MM.1S (cell line): ENCODE data around the gene OLIG1.
A peak's percentile ranks its signal among the peaks of the same experiment; 100 is the strongest.

Source experiments
- DNase-seq: peaks from one replicate; pipeline ENCODE4 v3.0.0-alpha.2; 2015
- H2AFZ ChIP-seq: fragments of 300-600 bp; sonication (generic); 2 replicates; pipeline ENCODE4 v1.6.0; 2016; ENCODE audit warnings: antibody characterized with exemption, low read length
- H3F3A ChIP-seq: fragments of 300-600 bp; sonication (generic); 2 replicates; pipeline ENCODE4 v1.6.1; 2016; ENCODE audit warnings: mild to moderate bottlenecking, antibody characterized with exemption, low read length, moderate library complexity, mixed read lengths; ENCODE audit not compliant: insufficient read depth
- H3K27ac ChIP-seq: fragments of 300-600 bp; sonication (generic); 2 replicates; pipeline ENCODE4 v1.5.1; 2016; ENCODE audit warnings: mild to moderate bottlenecking, low read length
- H3K27me3 ChIP-seq: fragments of 300-600 bp; sonication (generic); replicated peaks from 2 replicates; pipeline ENCODE4 v1.6.0; 2016; ENCODE audit warnings: low read length; ENCODE audit not compliant: insufficient read depth
- H3K36me3 ChIP-seq: fragments of 300-600 bp; sonication (generic); replicated peaks from 2 replicates; pipeline ENCODE4 v1.6.1; 2016; ENCODE audit warnings: mild to moderate bottlenecking, low read length, mixed read lengths; ENCODE audit not compliant: insufficient read depth
- H3K4me1 ChIP-seq: fragments of 300-600 bp; sonication (generic); 2 replicates; pipeline ENCODE4 v1.6.1; 2016; ENCODE audit warnings: low read length, mixed read lengths
- H3K4me2 ChIP-seq: fragments of 300-600 bp; sonication (generic); 2 replicates; pipeline ENCODE4 v1.6.0; 2016; ENCODE audit warnings: low read depth, low read length
- H3K4me3 ChIP-seq: fragments of 300-600 bp; sonication (generic); 2 replicates; pipeline ENCODE4 v1.5.1; 2016; ENCODE audit warnings: low read length, mixed read lengths
- H3K79me2 ChIP-seq: fragments of 300-600 bp; sonication (generic); 2 replicates; pipeline ENCODE4 v1.6.1; 2016; ENCODE audit warnings: mixed run types, low read length, mixed read lengths
- H3K9ac ChIP-seq: fragments of 300-600 bp; sonication (generic); 2 replicates; pipeline ENCODE4 v1.6.1; 2016; ENCODE audit warnings: low read length, mixed read lengths
- H3K9me2 ChIP-seq: fragments of 300-600 bp; sonication (generic); replicated peaks from 2 replicates; pipeline ENCODE4 v1.6.1; 2016; ENCODE audit warnings: mild to moderate bottlenecking, low read length, mixed read lengths; ENCODE audit not compliant: insufficient read depth
- H3K9me3 ChIP-seq: fragments of 300-600 bp; sonication (generic); replicated peaks from 2 replicates; pipeline ENCODE4 v1.6.1; 2016; ENCODE audit warnings: mild to moderate bottlenecking, low read length, mixed read lengths; ENCODE audit not compliant: insufficient read depth
- H4K20me1 ChIP-seq: fragments of 300-600 bp; sonication (generic); 2 replicates; pipeline ENCODE4 v1.6.1; 2016; ENCODE audit warnings: mild to moderate bottlenecking, low read length, moderate library complexity, mixed read lengths; ENCODE audit not compliant: insufficient read depth
- EZH2 ChIP-seq: fragments of 300-600 bp; sonication (generic); optimal IDR thresholded peaks from 2 replicates; pipeline ENCODE3; 2017; ENCODE audit warnings: low read depth, mild to moderate bottlenecking, antibody characterized with exemption, low read length, mixed read lengths
- EZH2phosphoT487 ChIP-seq: fragments of 300-600 bp; sonication (generic); IDR thresholded peaks from 2 replicates; pipeline ENCODE4 v1.6.1; 2018; ENCODE audit warnings: antibody characterized with exemption, low read length
- TF ChIP-seq, protein P1 (sequence below): fragments of 300-600 bp; sonication (generic); IDR thresholded peaks from 2 replicates; pipeline ENCODE4 v1.5.1; 2016; ENCODE audit warnings: antibody characterized with exemption, low read length, mixed read lengths

The OLIG1 gene

GRCh38 chr21:33070998-33071769, 1.2 kb downstream of the OLIG1 start:
- Histone ChIP-seq H3K4me1 (peaks cover 5% of the 10 kb centered on the region; the same call in 1 of the 2 replicates), H3K9me3 (no peaks in the 10 kb centered on the region), H3K4me2 (peak overlapping the region; percentile 94), H2AFZ (peak overlapping the region; percentile 83), H3K9me2 (no peaks in the 10 kb centered on the region), H3K36me3 (no peaks in the 10 kb centered on the region), H3K9ac (peak overlapping the region; percentile 82), H3K4me3 (peak overlapping the region; percentile 74), H3K27ac (peak overlapping the region; percentile 70), H3K79me2 (no peaks in the 10 kb centered on the region), H4K20me1 (no peaks in the 10 kb centered on the region), H3F3A (peaks cover 9% of the 10 kb centered on the region; the same call in 1 of the 2 replicates), H3K27me3 (no peaks in the 10 kb centered on the region)
- TF ChIP-seq, protein P1, sequence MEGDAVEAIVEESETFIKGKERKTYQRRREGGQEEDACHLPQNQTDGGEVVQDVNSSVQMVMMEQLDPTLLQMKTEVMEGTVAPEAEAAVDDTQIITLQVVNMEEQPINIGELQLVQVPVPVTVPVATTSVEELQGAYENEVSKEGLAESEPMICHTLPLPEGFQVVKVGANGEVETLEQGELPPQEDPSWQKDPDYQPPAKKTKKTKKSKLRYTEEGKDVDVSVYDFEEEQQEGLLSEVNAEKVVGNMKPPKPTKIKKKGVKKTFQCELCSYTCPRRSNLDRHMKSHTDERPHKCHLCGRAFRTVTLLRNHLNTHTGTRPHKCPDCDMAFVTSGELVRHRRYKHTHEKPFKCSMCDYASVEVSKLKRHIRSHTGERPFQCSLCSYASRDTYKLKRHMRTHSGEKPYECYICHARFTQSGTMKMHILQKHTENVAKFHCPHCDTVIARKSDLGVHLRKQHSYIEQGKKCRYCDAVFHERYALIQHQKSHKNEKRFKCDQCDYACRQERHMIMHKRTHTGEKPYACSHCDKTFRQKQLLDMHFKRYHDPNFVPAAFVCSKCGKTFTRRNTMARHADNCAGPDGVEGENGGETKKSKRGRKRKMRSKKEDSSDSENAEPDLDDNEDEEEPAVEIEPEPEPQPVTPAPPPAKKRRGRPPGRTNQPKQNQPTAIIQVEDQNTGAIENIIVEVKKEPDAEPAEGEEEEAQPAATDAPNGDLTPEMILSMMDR: no peak
- TF ChIP-seq EZH2 (no peak), EZH2phosphoT487 (no peak)
- DNase-seq: peak; percentile 35

DNA sequence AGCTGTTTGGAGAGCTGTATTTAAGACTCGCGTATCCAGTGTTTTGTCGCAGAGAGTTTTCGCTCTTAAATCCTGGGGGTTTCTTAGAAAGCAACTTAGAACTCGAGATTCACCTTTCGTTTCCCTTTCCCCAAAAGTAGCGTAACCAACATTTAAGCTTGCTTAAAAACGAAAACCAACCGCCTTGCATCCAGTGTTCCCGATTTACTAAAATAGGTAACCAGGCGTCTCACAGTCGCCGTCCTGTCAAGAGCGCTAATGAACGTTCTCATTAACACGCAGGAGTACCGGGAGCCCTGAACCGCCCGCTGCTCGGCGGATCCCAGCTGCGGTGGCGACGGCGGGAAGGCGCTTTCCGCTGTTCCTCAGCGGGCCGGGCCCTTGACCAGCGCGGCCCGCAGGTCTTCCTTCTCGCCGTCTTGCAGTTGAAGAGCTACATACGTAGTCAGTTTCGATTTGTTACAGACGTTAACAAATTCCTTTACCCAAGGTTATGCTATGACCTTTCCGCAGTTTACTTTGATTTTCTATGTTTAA, 1.9 kb downstream of the OLIG1 start:
- H3K4me1 ChIP-seq: peaks cover 5% of the 10 kb centered on the region; the same call in 1 of the 2 replicates
- H2AFZ ChIP-seq: peak overlapping the region; percentile 83
- TF ChIP-seq EZH2: no peak
- H3K4me2 ChIP-seq: peak overlapping the region; percentile 94
- peaks cover 9% of the 10 kb centered on the region; the same call in 1 of the 2 replicates for H3F3A ChIP-seq
- peak overlapping the region; percentile 70 for H3K27ac ChIP-seq
- H3K4me3 ChIP-seq: peak overlapping the region; percentile 74
- H4K20me1 ChIP-seq: no peaks in the 10 kb centered on the region
- H3K79me2 ChIP-seq: no peaks in the 10 kb centered on the region
- H3K27me3 ChIP-seq: no peaks in the 10 kb centered on the region
- peak; percentile 66 for DNase-seq
- no peaks in the 10 kb centered on the region for H3K36me3 ChIP-seq
- H3K9me2 ChIP-seq: no peaks in the 10 kb centered on the region
- H3K9ac ChIP-seq: peak overlapping the region; percentile 82
- H3K9me3 ChIP-seq: no peaks in the 10 kb centered on the region

- H3K4me3 ChIP-seq: no peak overlapping the region
- H4K20me1 ChIP-seq: no peaks in the 10 kb centered on the region
- no peaks in the 10 kb centered on the region for H3K79me2 ChIP-seq
- TF ChIP-seq, protein P1: no peak
- no peak for TF ChIP-seq EZH2
- no peak for TF ChIP-seq EZH2phosphoT487
- H3K9me2 ChIP-seq: no peaks in the 10 kb centered on the region
- no peaks in the 10 kb centered on the region for H3K27me3 ChIP-seq
- no peaks in the 10 kb centered on the region for H3K36me3 ChIP-seq
- H3F3A ChIP-seq: peaks cover 11% of the 10 kb centered on the region
- peaks cover 13% of the 10 kb centered on the region for H3K4me1 ChIP-seq
- no peak for DNase-seq
- H3K9me3 ChIP-seq: no peaks in the 10 kb centered on the region
- no peak overlapping the region for H2AFZ ChIP-seq
- no peak overlapping the region for H3K9ac ChIP-seq
- no peak overlapping the region for H3K27ac ChIP-seq
- H3K4me2 ChIP-seq: no peak overlapping the region
Measured at GRCh38 chr21:33073636-33074035, 3.7 kb downstream of the OLIG1 start.

DNA sequence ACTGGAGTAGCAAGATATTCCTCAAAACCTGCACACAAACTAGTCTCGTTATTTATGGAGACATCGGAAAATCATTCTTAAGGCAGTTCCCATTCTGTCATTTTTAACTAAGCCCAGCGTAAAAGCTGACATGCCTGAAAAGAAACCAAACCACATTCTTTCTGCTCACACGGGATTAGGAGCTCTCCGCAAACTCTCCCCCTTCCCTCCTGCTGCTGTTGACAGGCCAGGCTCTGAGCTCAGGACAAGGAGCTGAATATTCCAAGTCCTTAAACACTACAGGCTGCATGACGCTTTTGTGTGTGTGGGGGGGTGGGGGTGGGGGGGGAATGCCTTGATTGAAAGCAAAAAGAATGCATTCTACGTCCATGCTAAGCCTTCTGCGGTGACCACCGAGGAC, 5.2 kb downstream of the OLIG1 start:
- H3K79me2 ChIP-seq: no peaks in the 10 kb centered on the region
- no peak overlapping the region for H3K4me2 ChIP-seq
- no peaks in the 10 kb centered on the region for H3K9me3 ChIP-seq
- DNase-seq: no peak
- no peak overlapping the region for H3K27ac ChIP-seq
- H3K9me2 ChIP-seq: no peaks in the 10 kb centered on the region
- no peaks in the 10 kb centered on the region for H4K20me1 ChIP-seq
- TF ChIP-seq, protein P1: no peak
- TF ChIP-seq EZH2phosphoT487 (no peak), EZH2 (no peak)
- no peak overlapping the region for H2AFZ ChIP-seq
- peaks cover 18% of the 10 kb centered on the region for H3F3A ChIP-seq
- H3K27me3 ChIP-seq: no peaks in the 10 kb centered on the region
- no peak overlapping the region for H3K4me3 ChIP-seq
- no peak overlapping the region for H3K9ac ChIP-seq
- no peaks in the 10 kb centered on the region for H3K36me3 ChIP-seq
- H3K4me1 ChIP-seq: peaks cover 24% of the 10 kb centered on the region
